ENCODE data around the gene JAKMIP2. TPM values are rescaled to one million over a fixed set of nuclear protein-coding genes. Genes with fewer than 3 reads are reported as not detected.
"Not testable (repeated sequence)": the region's sequence is repeated elsewhere in the genome, so short reads cannot be mapped to it uniquely, and the experiment has no call there.

The JAKMIP2 gene
- total RNA-seq, 2 donors from 2014 or later, result 2.4 to 4.3 TPM

DNA sequence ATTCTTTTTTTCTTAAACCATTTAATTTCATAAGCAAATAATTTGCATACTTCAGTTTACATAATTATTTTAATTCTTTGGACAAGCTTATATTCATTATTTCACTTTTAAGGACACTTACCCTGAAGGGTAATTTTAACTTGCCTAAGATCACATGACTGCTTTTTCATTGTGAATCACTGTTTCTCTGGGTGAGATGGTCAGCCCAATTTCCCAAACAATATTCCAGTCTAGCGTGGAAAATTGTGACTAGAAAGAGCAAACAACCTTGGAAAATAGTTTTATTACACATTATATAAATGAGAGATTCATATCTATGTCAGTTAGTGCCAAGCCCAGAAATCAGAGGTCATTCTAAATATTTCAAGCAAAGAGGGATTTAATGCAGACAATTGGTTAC, 21.4 kb upstream of the JAKMIP2 start:
- no peaks in the 10 kb centered on the region for H3K4me1 Mint-ChIP-seq

DNA sequence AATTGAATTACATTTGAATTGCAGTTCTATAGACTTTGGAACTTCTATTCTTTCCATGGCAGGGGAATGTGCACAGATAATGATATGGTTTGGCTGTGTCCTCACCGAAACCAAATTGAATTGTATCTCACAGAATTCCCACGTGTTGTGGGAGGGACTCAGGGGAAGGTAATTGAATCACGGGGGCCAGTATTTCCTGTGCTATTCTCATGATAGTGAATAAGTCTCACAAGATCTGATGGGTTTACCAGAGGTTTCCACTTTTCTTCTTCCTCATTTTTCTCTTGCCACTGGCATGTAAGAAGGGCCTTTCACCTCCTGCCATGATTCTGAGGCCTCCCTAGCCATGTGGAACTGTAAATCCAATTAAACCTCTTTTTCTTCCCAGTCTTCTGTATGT, 20.6 kb upstream of the JAKMIP2 start:
- H3K27ac Mint-ChIP-seq; H3K36me3 Mint-ChIP-seq (ENCODE audit: low read depth); H3K4me3 Mint-ChIP-seq; H3K27me3 Mint-ChIP-seq; H3K4me1 Mint-ChIP-seq; H3K9me3 Mint-ChIP-seq; ATAC-seq (replicated peaks): not testable (repeated sequence)

More for the DNA sequence above, 21.4 kb upstream of the JAKMIP2 start:
- Mint-ChIP-seq H3K36me3 (ENCODE audit: low read depth) (no peaks in the 10 kb centered on the region), H3K4me3 (no peak overlapping the region), H3K27me3 (peaks cover 6% of the 10 kb centered on the region), H3K9me3 (no peaks in the 10 kb centered on the region), H3K27ac (no peak overlapping the region)
- ATAC-seq (replicated peaks), result no peak

GRCh38 chr5:147801461-147801860, 18.9 kb upstream of the JAKMIP2 start:
- H3K4me1 Mint-ChIP-seq, result no peaks in the 10 kb centered on the region

DNA sequence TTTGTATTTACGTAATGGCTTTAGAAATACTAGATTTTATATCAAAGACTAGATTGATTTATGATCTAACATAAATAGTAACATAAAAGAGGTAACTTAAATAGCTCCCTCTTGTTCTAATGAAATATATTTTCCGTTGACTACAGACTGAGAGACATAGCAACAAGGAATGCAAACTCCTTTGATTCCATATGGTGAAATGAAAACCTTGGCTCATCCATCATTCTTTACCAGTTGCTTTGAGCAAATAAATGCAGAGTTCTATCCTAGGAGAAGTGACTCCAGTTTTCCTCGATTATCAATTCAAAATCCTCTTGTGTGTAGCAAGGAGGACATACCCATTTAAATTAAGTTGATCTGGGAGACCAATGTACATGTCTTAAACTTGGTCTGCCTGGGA, 18.0 kb upstream of the JAKMIP2 start:
- no peaks in the 10 kb centered on the region for H3K36me3 Mint-ChIP-seq (ENCODE audit: low read depth)
- H3K27ac Mint-ChIP-seq, result no peak overlapping the region
- no peak for ATAC-seq (replicated peaks)
- H3K4me3 Mint-ChIP-seq, result no peak overlapping the region
- H3K27me3 Mint-ChIP-seq, result peaks cover 6% of the 10 kb centered on the region
- no peaks in the 10 kb centered on the region for H3K4me1 Mint-ChIP-seq
- H3K9me3 Mint-ChIP-seq, result no peaks in the 10 kb centered on the region

More at GRCh38 chr5:147801461-147801860, 18.9 kb upstream of the JAKMIP2 start:
- no peaks in the 10 kb centered on the region for H3K36me3 Mint-ChIP-seq (ENCODE audit: low read depth)
- no peaks in the 10 kb centered on the region for H3K9me3 Mint-ChIP-seq
- no peak overlapping the region for H3K27ac Mint-ChIP-seq
- peaks cover 6% of the 10 kb centered on the region for H3K27me3 Mint-ChIP-seq
- no peak for ATAC-seq (replicated peaks)
- no peak overlapping the region for H3K4me3 Mint-ChIP-seq

DNA sequence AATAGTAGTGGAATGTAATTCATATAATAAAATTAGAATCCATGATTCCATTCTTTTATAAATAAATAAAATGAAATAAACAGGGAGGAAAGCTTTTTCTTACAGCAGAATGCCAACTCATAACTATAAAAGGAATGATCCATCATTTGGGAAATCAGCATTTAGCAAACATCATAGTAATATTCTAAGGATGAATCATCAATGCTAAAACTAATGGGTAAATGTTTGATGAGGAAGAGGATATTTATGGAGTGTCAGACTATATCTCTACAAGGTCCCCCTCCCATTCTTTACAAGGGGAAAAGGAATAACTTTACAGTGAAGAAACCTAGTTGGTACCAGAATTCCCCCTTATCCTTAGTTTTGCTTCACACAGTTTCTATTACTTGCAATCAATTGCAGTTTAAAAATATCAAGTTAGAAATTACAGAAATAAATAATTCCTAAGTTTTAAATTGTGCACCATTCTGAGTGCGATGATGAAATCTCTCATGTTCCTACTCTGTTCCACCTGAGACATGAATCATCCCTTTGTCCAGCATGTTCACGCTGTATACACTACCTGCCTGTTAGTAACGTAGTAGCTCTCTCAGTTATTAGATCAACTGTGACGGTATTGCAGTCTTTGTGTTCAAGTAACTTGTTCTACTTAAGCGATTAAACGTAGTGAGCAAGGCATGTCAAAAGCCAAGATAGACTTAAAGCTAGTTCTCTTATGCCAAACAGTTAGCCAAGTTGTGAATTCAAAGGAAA, 14.2 kb upstream of the JAKMIP2 start:
- no peaks in the 10 kb centered on the region for H3K4me1 Mint-ChIP-seq
- H3K9me3 Mint-ChIP-seq, result no peaks in the 10 kb centered on the region
- no peaks in the 10 kb centered on the region for H3K36me3 Mint-ChIP-seq (ENCODE audit: low read depth)
- H3K27ac Mint-ChIP-seq, result no peak overlapping the region
- peaks cover 6% of the 10 kb centered on the region for H3K27me3 Mint-ChIP-seq
- ATAC-seq (replicated peaks), result no peak
- no peak overlapping the region for H3K4me3 Mint-ChIP-seq

- no peaks in the 10 kb centered on the region for H3K27me3 Mint-ChIP-seq
- H3K4me3 Mint-ChIP-seq, result no peak overlapping the region
- no peaks in the 10 kb centered on the region for H3K9me3 Mint-ChIP-seq
- no peaks in the 10 kb centered on the region for H3K36me3 Mint-ChIP-seq (ENCODE audit: low read depth)
- no peak for ATAC-seq (replicated peaks)
- H3K27ac Mint-ChIP-seq, result no peak overlapping the region
- H3K4me1 Mint-ChIP-seq, result peaks cover 6% of the 10 kb centered on the region
Observed at GRCh38 chr5:147791181-147791580, 8.7 kb upstream of the JAKMIP2 start.

GRCh38 chr5:147789820-147790219, 7.3 kb upstream of the JAKMIP2 start:
- no peaks in the 10 kb centered on the region for H3K36me3 Mint-ChIP-seq (ENCODE audit: low read depth)
- H3K27ac Mint-ChIP-seq, result no peak overlapping the region
- no peak overlapping the region for H3K4me3 Mint-ChIP-seq
- no peaks in the 10 kb centered on the region for H3K9me3 Mint-ChIP-seq
- H3K27me3 Mint-ChIP-seq, result no peaks in the 10 kb centered on the region
- H3K4me1 Mint-ChIP-seq, result peaks cover 6% of the 10 kb centered on the region
- ATAC-seq (replicated peaks), result no peak

GRCh38 chr5:147788023-147788422, 5.5 kb upstream of the JAKMIP2 start:
- H3K27me3 Mint-ChIP-seq, result no peaks in the 10 kb centered on the region
- H3K4me1 Mint-ChIP-seq, result peaks cover 6% of the 10 kb centered on the region
- ATAC-seq (replicated peaks), result peak; percentile 31
- no peak overlapping the region for H3K4me3 Mint-ChIP-seq
- H3K9me3 Mint-ChIP-seq, result no peaks in the 10 kb centered on the region
- H3K27ac Mint-ChIP-seq, result no peak overlapping the region
- no peaks in the 10 kb centered on the region for H3K36me3 Mint-ChIP-seq (ENCODE audit: low read depth)

DNA sequence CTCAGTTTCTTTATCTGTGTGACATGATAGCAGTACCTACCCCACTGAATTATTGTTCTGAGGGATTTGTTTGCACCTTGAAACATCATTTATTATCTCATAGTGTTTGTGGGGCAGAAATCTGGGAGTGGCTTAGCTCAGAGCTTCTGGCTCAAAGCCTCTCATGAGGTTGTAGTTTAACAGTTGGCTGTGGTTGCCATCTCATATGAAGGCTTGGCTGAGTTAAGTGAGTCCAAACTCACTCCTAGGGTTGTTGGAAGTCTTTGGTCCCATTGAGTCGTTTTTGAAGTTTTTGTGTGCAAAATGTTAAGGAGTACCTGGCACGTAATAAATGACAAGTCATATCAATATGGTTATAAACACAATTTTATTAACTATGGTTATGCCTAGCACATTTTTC, 3.6 kb upstream of the JAKMIP2 start:
- Mint-ChIP-seq H3K27ac (no peak overlapping the region), H3K4me1 (peaks cover 11% of the 10 kb centered on the region), H3K36me3 (ENCODE audit: low read depth) (no peaks in the 10 kb centered on the region), H3K27me3 (no peaks in the 10 kb centered on the region), H3K4me3 (no peak overlapping the region), H3K9me3 (no peaks in the 10 kb centered on the region)
- no peak for ATAC-seq (replicated peaks)

GRCh38 chr5:147784146-147784987, 1.8 kb upstream of the JAKMIP2 start:
- H3K27me3 Mint-ChIP-seq, result no peaks in the 10 kb centered on the region
- H3K27ac Mint-ChIP-seq, result no peak overlapping the region
- no peak overlapping the region for H3K4me3 Mint-ChIP-seq
- ATAC-seq (replicated peaks), result no peak
- peaks cover 11% of the 10 kb centered on the region for H3K4me1 Mint-ChIP-seq
- no peaks in the 10 kb centered on the region for H3K9me3 Mint-ChIP-seq
- no peaks in the 10 kb centered on the region for H3K36me3 Mint-ChIP-seq (ENCODE audit: low read depth)

GRCh38 chr5:147780924-147781573, 1.5 kb downstream of the JAKMIP2 start:
- H3K4me3 Mint-ChIP-seq, result peak overlapping the region; percentile 94
- H3K4me1 Mint-ChIP-seq, result peaks cover 5% of the 10 kb centered on the region
- no peak for ATAC-seq (replicated peaks)
- H3K9me3 Mint-ChIP-seq, result no peaks in the 10 kb centered on the region
- H3K27me3 Mint-ChIP-seq, result no peaks in the 10 kb centered on the region
- peak overlapping the region; percentile 94 for H3K27ac Mint-ChIP-seq
- no peaks in the 10 kb centered on the region for H3K36me3 Mint-ChIP-seq (ENCODE audit: low read depth)

- H3K9me3 Mint-ChIP-seq, result no peaks in the 10 kb centered on the region
- peak overlapping the region; percentile 94 for H3K4me3 Mint-ChIP-seq
- no peaks in the 10 kb centered on the region for H3K27me3 Mint-ChIP-seq
- no peak overlapping the region for H3K27ac Mint-ChIP-seq
- H3K4me1 Mint-ChIP-seq, result peaks cover 5% of the 10 kb centered on the region
- no peak for ATAC-seq (replicated peaks)
- no peaks in the 10 kb centered on the region for H3K36me3 Mint-ChIP-seq (ENCODE audit: low read depth)
Observed at GRCh38 chr5:147779694-147780093, 2.8 kb downstream of the JAKMIP2 start.

GRCh38 chr5:147776989-147777388, 5.5 kb downstream of the JAKMIP2 start:
- no peaks in the 10 kb centered on the region for H3K9me3 Mint-ChIP-seq
- no peak overlapping the region for H3K27ac Mint-ChIP-seq
- ATAC-seq (replicated peaks), result no peak

DNA sequence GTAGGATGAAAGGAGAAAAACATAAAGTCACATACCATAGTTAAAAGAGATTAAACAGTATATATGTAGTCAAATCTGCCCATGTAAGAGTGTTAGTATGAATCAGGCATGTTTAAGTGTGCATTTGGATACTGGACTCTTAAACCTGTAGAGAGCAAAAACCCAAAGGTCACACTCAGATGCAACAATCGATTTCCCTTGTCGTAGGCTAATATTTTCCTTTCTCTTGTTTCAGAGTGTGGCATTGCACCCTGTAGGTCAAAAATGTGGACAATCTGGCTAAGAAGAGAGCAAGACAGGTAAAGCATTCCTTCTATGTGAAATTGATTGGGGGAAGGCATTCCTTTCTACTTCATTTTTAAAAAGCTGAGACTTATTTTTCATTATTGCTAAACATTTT, 8.9 kb downstream of the JAKMIP2 start:
- H3K9me3 Mint-ChIP-seq, result no peaks in the 10 kb centered on the region
- H3K36me3 Mint-ChIP-seq (ENCODE audit: low read depth), result no peaks in the 10 kb centered on the region
- no peak overlapping the region for H3K4me3 Mint-ChIP-seq
- ATAC-seq (replicated peaks), result no peak
- no peaks in the 10 kb centered on the region for H3K4me1 Mint-ChIP-seq
- H3K27ac Mint-ChIP-seq, result no peak overlapping the region
- H3K27me3 Mint-ChIP-seq, result no peaks in the 10 kb centered on the region

More at GRCh38 chr5:147776989-147777388, 5.5 kb downstream of the JAKMIP2 start:
- H3K4me1 Mint-ChIP-seq, result peaks cover under 1% of the 10 kb centered on the region
- H3K27me3 Mint-ChIP-seq, result no peaks in the 10 kb centered on the region
- H3K36me3 Mint-ChIP-seq (ENCODE audit: low read depth), result no peaks in the 10 kb centered on the region
- no peak overlapping the region for H3K4me3 Mint-ChIP-seq

All from activated T-helper 17 cell treated with anti-CD3 and anti-CD28 coated beads, Interleukin-2, amount 50 U/mL, for 72 hours (primary cell).